B cell (primary cell): ENCODE data around the gene GRK5. TPM values are rescaled to one million over a fixed set of nuclear protein-coding genes. Genes with fewer than 3 reads are reported as not detected.

Experiments used
- ATAC-seq: fragments of 200-7000 bp; cut with Tn5 transposase; one replicate; pipeline ENCODE4 v1.10.0; 2021; ENCODE audit warnings: low read depth, mild to moderate bottlenecking, moderate number of reproducible peaks, moderate library complexity
- CTCF ChIA-PET: fragments of 350-600 bp; sonication (Branson Sonifier 250); formaldehyde crosslinking; loops from one replicate; lab custom pipeline; 2021; ENCODE audit warnings: antibody characterized with exemption, inconsistent platforms; lab: Charles Lee
- POLR2A ChIA-PET: fragments of 350-600 bp; sonication (Branson Sonifier 250); formaldehyde crosslinking; loops from one replicate; lab custom pipeline; 2021; ENCODE audit warnings: antibody characterized with exemption; lab: Charles Lee
- DNase-seq: peaks from one replicate; pipeline ENCODE4 v3.0.0; 2013
- H2AFZ ChIP-seq: 2 replicates; pipeline ENCODE4 v1.6.1; 2012; ENCODE audit warnings: mild to moderate bottlenecking, low read depth, low read length; ENCODE audit not compliant: insufficient read depth, poor library complexity, severe bottlenecking
- H3K27ac ChIP-seq, 2 donors: 1 replicate in 1 of 2; 2 replicates in 1 of 2; pipeline ENCODE4 v1.5.1; 2012 to 2013; ENCODE audit warnings: low read length in 2 of 2, mild to moderate bottlenecking in 2 of 2, moderate library complexity in 1 of 2
- H3K27me3 ChIP-seq, 4 experiments: fragments of 200-600 bp in 1 of 4; sonication (generic) in 1 of 4; replicated peaks in 1 of 4; 1 replicate in 2 of 4; 2 replicates in 2 of 4; pipeline versions ENCODE4 v1.6.1 to v1.7.0; 2013 to 2016; ENCODE audit warnings: low read length in 3 of 4, mild to moderate bottlenecking in 2 of 4, mixed read lengths in 1 of 4, moderate library complexity in 1 of 4; ENCODE audit not compliant: insufficient read depth in 4 of 4, control insufficient read depth in 3 of 4; ENCODE audit errors: control extremely low read depth in 1 of 4
- H3K36me3 ChIP-seq, 2 experiments: replicated peaks in 1 of 2; 1 replicate in 1 of 2; 2 replicates in 1 of 2; pipeline versions ENCODE4 v1.6.1 to v1.7.1; 2013; ENCODE audit warnings: low read length in 1 of 2; ENCODE audit not compliant: insufficient read depth in 2 of 2, control insufficient read depth in 1 of 2; ENCODE audit errors: control extremely low read depth in 1 of 2, extremely low read depth in 1 of 2
- H3K4me1 ChIP-seq, 2 donors: fragments of 200-600 bp in 1 of 2; sonication (generic) in 1 of 2; 1 replicate in 1 of 2; 2 replicates in 1 of 2; pipeline versions ENCODE4 v1.5.1 to v1.6.1; 2013 to 2017; ENCODE audit warnings: low read length in 2 of 2; ENCODE audit not compliant: control insufficient read depth in 2 of 2, insufficient read depth in 2 of 2
- H3K4me2 ChIP-seq: replicated peaks from 2 replicates; pipeline ENCODE3; 2012; ENCODE audit warnings: mild to moderate bottlenecking, low read depth, low read length; ENCODE audit not compliant: poor library complexity, severe bottlenecking
- H3K4me3 ChIP-seq, 5 experiments: fragments of 200-600 bp in 1 of 5; sonication (generic) in 1 of 5; 1 replicate in 3 of 5; 2 replicates in 2 of 5; pipeline versions ENCODE4 v1.5.1 to v1.7.0; 2011 to 2016; ENCODE audit warnings: low read length in 4 of 5, mild to moderate bottlenecking in 4 of 5, low read depth in 2 of 5, control low read depth in 1 of 5, moderate library complexity in 1 of 5; ENCODE audit not compliant: insufficient read depth in 1 of 5; ENCODE audit errors: control extremely low read depth in 1 of 5, extremely low read depth in 1 of 5
- H3K79me2 ChIP-seq: fragments of 200-600 bp; sonication (generic); one replicate; pipeline ENCODE4 v1.6.0; 2016; ENCODE audit warnings: low read length; ENCODE audit not compliant: control insufficient read depth, insufficient read depth
- H3K9ac ChIP-seq: fragments of 200-600 bp; sonication (generic); 2 replicates; pipeline ENCODE4 v1.6.1; 2017; ENCODE audit warnings: mild to moderate bottlenecking, low read length, moderate library complexity
- H3K9me3 ChIP-seq, 3 donors: one replicate each; pipeline versions ENCODE4 v1.6.1 to v1.7.1; 2013; ENCODE audit warnings: low read length in 2 of 3; ENCODE audit not compliant: control insufficient read depth in 2 of 3, insufficient read depth in 1 of 3; ENCODE audit errors: control extremely low read depth in 1 of 3
- H4K20me1 ChIP-seq: 2 replicates; pipeline ENCODE4 v1.6.0; 2012; ENCODE audit warnings: mild to moderate bottlenecking, low read length; ENCODE audit not compliant: insufficient read depth, control insufficient read depth, poor library complexity, severe bottlenecking
- H3K27ac Mint-ChIP-seq: one replicate; pipeline ENCODE4 v1.8.0; 2021; ENCODE audit warnings: mixed read lengths
- H3K27me3 Mint-ChIP-seq: one replicate; pipeline ENCODE4 v1.8.0; 2021; ENCODE audit warnings: mixed read lengths
- H3K4me1 Mint-ChIP-seq: one replicate; pipeline ENCODE4 v1.8.0; 2021; ENCODE audit warnings: mixed read lengths
- H3K4me3 Mint-ChIP-seq: one replicate; pipeline ENCODE4 v1.8.0; 2021; ENCODE audit warnings: mixed read lengths
- H3K9me3 Mint-ChIP-seq: one replicate; pipeline ENCODE4 v1.8.0; 2022; ENCODE audit warnings: mixed read lengths; ENCODE audit not compliant: insufficient read depth
- CTCF ChIP-seq: fragments of 200-600 bp; IDR thresholded peaks from one replicate; pipeline ENCODE4 v1.8.0; 2022; ENCODE audit warnings: antibody characterized with exemption, mild to moderate bottlenecking
- EZH2 ChIP-seq: IDR thresholded peaks from 2 replicates; pipeline ENCODE4 v1.6.1; 2012; ENCODE audit warnings: borderline replicate concordance, low read depth, mild to moderate bottlenecking, moderate library complexity, low read length; ENCODE audit not compliant: insufficient read depth, poor library complexity, severe bottlenecking
- WGBS: methylation state at CpG from one replicate; pipeline ENCODE4 v1.1.5; 2013; ENCODE audit warnings: missing lambda C conversion rate; ENCODE audit not compliant: insufficient coverage; 5-methylcytosine and 5-hydroxymethylcytosine counted together
- intact Hi-C: fragments of 100-400 bp; cut with micrococcal nuclease; formaldehyde crosslinking; loops from one replicate; pipeline ENCODE4 v1.10.0; 2022
- polyA plus RNA-seq: library from polyadenylated mRNA; depleted of rRNA; stranded (reverse); fragments of >200 nt; gene quantifications from 2 replicates; pipeline ENCODE4 v1.2.3, GENCODE V29; 2012
- total RNA-seq, 2 donors: library from RNA; stranded (reverse); fragments of 120-200 nt in 1 of 2; gene quantifications; 1 replicate in 1 of 2; 2 replicates in 1 of 2; pipeline versions ENCODE4 v1.2.3 to v1.2.4, GENCODE V29; 2013 to 2022

GRK5 gene
- total and polyA plus RNA-seq, 2 donors (not counting 1 experiment from before 2014, with no cell fraction given), result 21.9 to 54.8 TPM

GRCh38 chr10:119393845-119394244 is 186.5 kb downstream of the GRK5 start:
- Histone ChIP-seq H3K9me3 (peaks cover 0 to 8% (median 0%) of the 10 kb centered on the region in 3 donors), H3K36me3 (peaks cover 0 to 32% of the 10 kb centered on the region in 2 experiments), H3K27ac (peak overlapping the region in 1 of 2 donors; percentile 91), H3K27me3 (no peaks in the 10 kb centered on the region), H3K4me1 (peaks cover 37% of the 10 kb centered on the region in 2 donors), H2AFZ (no peak overlapping the region), H3K4me3 (no peak overlapping the region), H3K9ac (no peak overlapping the region), H3K79me2 (peaks cover 55% of the 10 kb centered on the region), H3K4me2 (peak overlapping the region; percentile 33), H4K20me1 (no peaks in the 10 kb centered on the region)
- TF ChIP-seq CTCF (no peak), EZH2 (no peak)
- ATAC-seq (no peak), DNase-seq (no peak)
- CTCF ChIA-PET, result no interaction called here
- H3K4me3 Mint-ChIP-seq, result peak overlapping the region; percentile 53
- peak overlapping the region; percentile 67 for H3K27ac Mint-ChIP-seq
- 79% methylated on average over 4 of the region's 4 CpGs for WGBS
- peaks cover 46% of the 10 kb centered on the region for H3K4me1 Mint-ChIP-seq
- no peaks in the 10 kb centered on the region for H3K9me3 Mint-ChIP-seq
- intact Hi-C loops, result loop anchor here (2.0 kb wide), 1 partner anchor 21 kb away; no protein-coding TSS in a partner anchor
- POLR2A ChIA-PET, result no interaction called here
- H3K27me3 Mint-ChIP-seq, result no peaks in the 10 kb centered on the region

- DNase-seq (no peak), ATAC-seq (no peak)
- H3K4me1 ChIP-seq, result peaks cover 37% of the 10 kb centered on the region in 2 donors
- no peaks in the 10 kb centered on the region for H3K27me3 Mint-ChIP-seq
- peak overlapping the region; percentile 69 for H3K4me2 ChIP-seq
- H3K36me3 ChIP-seq, result peaks cover 0 to 37% of the 10 kb centered on the region in 2 experiments
- H4K20me1 ChIP-seq, result no peaks in the 10 kb centered on the region
- H3K9ac ChIP-seq, result peak overlapping the region; percentile 20
- no peak overlapping the region for H2AFZ ChIP-seq
- no peak overlapping the region for H3K4me3 ChIP-seq
- H3K9me3 Mint-ChIP-seq, result no peaks in the 10 kb centered on the region
- peak overlapping the region; percentile 65 to 91 for H3K27ac ChIP-seq
- intact Hi-C loops, result loop anchor here (1.0 to 2.0 kb wide), 2 partner anchors 22 to 88 kb away; no protein-coding TSS in a partner anchor
- peaks cover 54% of the 10 kb centered on the region for H3K79me2 ChIP-seq
- ChIA-PET CTCF (interaction anchor here (1.5 to 2.0 kb wide), 4 partner anchors 9 to 196 kb away, joined by 3 to 15 read pairs (median 6); partner anchors contain the start of gene GRK5), POLR2A (interaction anchor here (1.0 to 1.4 kb wide), 4 partner anchors 23 to 188 kb away, joined by 3 to 7 read pairs (median 4); partner anchors contain the start of gene GRK5)
- H3K4me1 Mint-ChIP-seq, result peaks cover 46% of the 10 kb centered on the region
- TF ChIP-seq EZH2 (no peak), CTCF (no peak)
- peak overlapping the region; percentile 96 for H3K27ac Mint-ChIP-seq
- peaks cover 0 to 8% (median 0%) of the 10 kb centered on the region in 3 donors for H3K9me3 ChIP-seq
- H3K4me3 Mint-ChIP-seq, result peak overlapping the region; percentile 83
- 68% methylated on average over 6 of the region's 11 CpGs for WGBS
- H3K27me3 ChIP-seq, result no peaks in the 10 kb centered on the region
These were observed 187.4 kb downstream of the GRK5 start for GRCh38 chr10:119394657-119395279.
